Gastrocnemius medialis (tissue), 4 donors: Measurements from ENCODE around the gene ETV7. TPM values are rescaled to one million over a fixed set of nuclear protein-coding genes. Genes with fewer than 3 reads are reported as not detected.
A peak's percentile ranks its signal among the peaks of the same experiment; 100 is the strongest.

Source experiments
- ATAC-seq, 2 donors: fragments of 150-250 bp; one replicate each; pipeline ENCODE4 v1.9.1; 2016
- DNase-seq, 2 donors: peaks; one replicate each; pipeline ENCODE4 v3.0.0-alpha.2; 2019
- H3K27ac ChIP-seq, 4 donors: fragments of 200-600 bp; sonication (generic); 1 replicate in 1 of 4; 2 replicates in 3 of 4; pipeline ENCODE4 v1.5.1; 2016 to 2018; ENCODE audit warnings: mild to moderate bottlenecking in 2 of 4, moderate library complexity in 1 of 4
- H3K27me3 ChIP-seq, 3 donors: fragments of 200-600 bp; sonication (generic) in 2 of 3; 1 replicate in 1 of 3; 2 replicates in 2 of 3; pipeline versions ENCODE4 v1.5.1 to v1.6.0; 2016 to 2019; ENCODE audit warnings: mild to moderate bottlenecking in 1 of 3, moderate library complexity in 1 of 3
- H3K36me3 ChIP-seq, 2 donors: fragments of 200-600 bp; sonication (generic) in 1 of 2; one replicate each; pipeline ENCODE4 v1.5.1; 2017 to 2018
- H3K4me1 ChIP-seq, 2 donors: fragments of 200-600 bp; sonication (generic) in 1 of 2; one replicate each; pipeline ENCODE4 v1.5.1; 2016 to 2017; ENCODE audit warnings: mild to moderate bottlenecking in 2 of 2
- H3K4me3 ChIP-seq, 4 donors: fragments of 200-600 bp; sonication (generic) in 3 of 4; 1 replicate in 1 of 4; 2 replicates in 3 of 4; pipeline ENCODE4 v1.5.1; 2016 to 2019; ENCODE audit warnings: mild to moderate bottlenecking in 2 of 4
- H3K9me3 ChIP-seq, 3 donors: fragments of 200-600 bp; sonication (generic) in 2 of 3; 1 replicate in 1 of 3; 2 replicates in 2 of 3; pipeline ENCODE4 v1.5.1; 2016 to 2019
- CTCF ChIP-seq, 5 experiments: fragments of 450-650 bp in 3 of 5; fragments of 200-600 bp in 2 of 5; sonication (generic) in 2 of 5; IDR thresholded peaks in 4 of 5; conservative IDR thresholded peaks in 1 of 5; 1 replicate in 4 of 5; 2 replicates in 1 of 5; pipeline ENCODE4 v1.5.1; 2016 to 2019; ENCODE audit warnings: antibody characterized with exemption in 5 of 5, mild to moderate bottlenecking in 3 of 5, moderate library complexity in 3 of 5
- POLR2A ChIP-seq, 2 donors: fragments of 450-650 bp; IDR thresholded peaks; one replicate each; pipeline ENCODE4 v1.6.1; 2017; ENCODE audit warnings: antibody characterized with exemption in 2 of 2, mild to moderate bottlenecking in 2 of 2, moderate library complexity in 2 of 2
- in situ Hi-C, 4 donors: fragments of 200-750 bp; cut with MboI; loops; one replicate each; pipeline versions ENCODE4 v1.15.0 to v1.8.0; 2017; ENCODE audit warnings: low sequenced_read_pairs in 4 of 4
- intact Hi-C: fragments of 100-400 bp; cut with DNase I; formaldehyde crosslinking; loops from one replicate; pipeline ENCODE4 v1.15.1; 2023; ENCODE audit warnings: low total_unique reads
- total RNA-seq, 4 donors: library from RNA; depleted of rRNA; stranded (reverse); fragments of >200 nt; gene quantifications; one replicate each; pipeline versions ENCODE4 v1.1.0 to v1.2.3, GENCODE V29; 2016

The ETV7 gene
- not detected for total RNA-seq

GRCh38 chr6:36387440-36388303 lies at the start of gene ETV7:
TSS of gene ETV7 (minus strand) at chr6:36387669. CDS start at chr6:36387541, 128 bp downstream.
- intact Hi-C loops (no loop called here), in situ Hi-C loops (no loop called here)
- Histone ChIP-seq H3K27ac (peak within 1 kb of the TSS in 2 of 4 donors; percentile 22 to 24), H3K36me3 (no peaks in the 10 kb centered on the region), H3K4me3 (peak within 1 kb of the TSS; percentile 60 to 67 (median 62)), H3K27me3 (peaks cover 25 to 37% (median 28%) of the 10 kb centered on the region in 3 donors), H3K9me3 (no peaks in the 10 kb centered on the region), H3K4me1 (peaks cover 11 to 25% of the 10 kb centered on the region in 2 donors)
- TF ChIP-seq POLR2A (IDR thresholded peaks at IDR 0.05): no peak
- TF ChIP-seq CTCF (IDR thresholded peaks at IDR 0.05 in 4 of 5, conservative IDR thresholded peaks at IDR 0.05 in 1 of 5): no peak
- no peak for DNase-seq
- ATAC-seq: peak in 1 of 2 donors; percentile 48

- no peaks in the 10 kb centered on the region for H3K9me3 ChIP-seq
- ATAC-seq (no peak), DNase-seq (no peak)
- peaks cover 6 to 7% of the 10 kb centered on the region in 2 donors for H3K4me1 ChIP-seq
- H3K4me3 ChIP-seq: no peak overlapping the region
- TF ChIP-seq POLR2A (IDR thresholded peaks at IDR 0.05) (no peak), CTCF (IDR thresholded peaks at IDR 0.05 in 4 of 5, conservative IDR thresholded peaks at IDR 0.05 in 1 of 5) (no peak)
- no peaks in the 10 kb centered on the region for H3K27me3 ChIP-seq
- intact Hi-C loops: no loop called here
- no peak overlapping the region for H3K27ac ChIP-seq
- in situ Hi-C loops: loop anchor here in 2 of 4 donors (25.0 kb wide), 2 partner anchors 151 to 251 kb away; partner anchors contain the start of genes CDKN1A (in 1 of the 2), RAB44 (in 1 of the 2) and SRSF3 (in 1 of the 2)
- no peaks in the 10 kb centered on the region for H3K36me3 ChIP-seq
Measured at GRCh38 chr6:36436466-36436865, 49.0 kb upstream of the ETV7 start.

GRCh38 chr6:36432151-36432671 lies 44.7 kb upstream of the ETV7 start:
- intact Hi-C loops (no loop called here), in situ Hi-C loops (loop anchor here in 2 of 4 donors (25.0 kb wide), 2 partner anchors 155 to 255 kb away; partner anchors contain the start of genes CDKN1A (in 1 of the 2), RAB44 (in 1 of the 2) and SRSF3 (in 1 of the 2))
- no peak overlapping the region for H3K27ac ChIP-seq
- ATAC-seq: no peak
- H3K4me1 ChIP-seq: no peaks in the 10 kb centered on the region
- H3K4me3 ChIP-seq: no peak overlapping the region
- no peak for DNase-seq
- no peaks in the 10 kb centered on the region for H3K36me3 ChIP-seq
- no peaks in the 10 kb centered on the region for H3K9me3 ChIP-seq
- no peaks in the 10 kb centered on the region for H3K27me3 ChIP-seq
- TF ChIP-seq POLR2A (IDR thresholded peaks at IDR 0.05): no peak
- no peak for TF ChIP-seq CTCF (IDR thresholded peaks at IDR 0.05 in 4 of 5, conservative IDR thresholded peaks at IDR 0.05 in 1 of 5)

GRCh38 chr6:36431197-36431596 lies 43.7 kb upstream of the ETV7 start:
- DNase-seq (no peak), ATAC-seq (no peak)
- Histone ChIP-seq H3K27ac (no peak overlapping the region), H3K9me3 (no peaks in the 10 kb centered on the region), H3K4me3 (no peak overlapping the region), H3K27me3 (no peaks in the 10 kb centered on the region), H3K4me1 (no peaks in the 10 kb centered on the region), H3K36me3 (no peaks in the 10 kb centered on the region)
- intact Hi-C loops: no loop called here
- no peak for TF ChIP-seq POLR2A (IDR thresholded peaks at IDR 0.05)
- TF ChIP-seq CTCF (IDR thresholded peaks at IDR 0.05 in 4 of 5, conservative IDR thresholded peaks at IDR 0.05 in 1 of 5): no peak
- in situ Hi-C loops: loop anchor here in 2 of 4 donors (25.0 kb wide), 2 partner anchors 156 to 256 kb away; partner anchors contain the start of genes CDKN1A (in 1 of the 2), RAB44 (in 1 of the 2) and SRSF3 (in 1 of the 2)
